Measurements from ENCODE around the gene ISLR2. TPM values are rescaled to one million over a fixed set of nuclear protein-coding genes. Genes with fewer than 3 reads are reported as not detected.
A peak's percentile ranks its signal among the peaks of the same experiment; 100 is the strongest.

The ISLR2 gene
- total and polyA plus RNA-seq, 2 experiments from 2014 or later = 0.13 TPM; not detected in 1

DNA sequence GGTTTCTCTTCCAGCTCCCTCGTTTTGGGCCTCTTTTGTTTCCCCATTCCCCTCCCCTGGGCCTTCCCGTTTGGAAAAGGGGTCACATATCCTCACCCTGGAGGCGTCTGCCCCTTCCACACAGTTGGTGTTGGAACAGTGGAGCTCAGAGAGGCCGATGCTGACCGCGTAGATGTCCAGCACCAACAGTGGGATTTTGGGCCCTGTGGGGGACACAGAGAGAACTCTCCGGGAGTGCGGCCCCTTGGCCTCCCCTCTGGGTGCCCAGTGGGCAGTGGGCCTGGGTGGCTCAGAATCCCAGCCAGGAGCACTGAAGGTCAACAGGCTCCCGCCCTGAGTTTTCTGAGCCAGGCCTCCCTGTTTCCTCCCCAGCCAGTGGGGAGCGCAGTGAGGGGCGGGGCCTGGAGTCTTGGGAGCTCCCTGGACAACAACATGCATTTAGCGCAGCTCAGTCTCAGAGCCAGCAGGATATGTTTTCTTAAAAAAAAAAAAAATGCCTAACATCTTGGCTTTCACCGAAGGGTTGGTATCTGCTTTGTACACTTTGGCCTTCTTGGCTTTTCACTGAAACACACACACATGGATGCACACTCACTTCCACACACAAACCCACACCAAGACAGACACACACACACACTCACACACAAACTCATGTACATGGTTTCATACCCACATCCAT is 42.5 kb downstream of the ISLR2 start:
- 73% methylated on average over 11 of the region's 13 CpGs for WGBS (ENCODE audit: low lambda C conversion rate, missing lambda C conversion rate)
- no peaks in the 10 kb centered on the region for H3K9me2 ChIP-seq (replicated peaks; ENCODE audit: insufficient read depth)
- no peaks in the 10 kb centered on the region for H3K79me2 ChIP-seq
- H4K20me1 ChIP-seq (ENCODE audit: insufficient read depth, poor library complexity, severe bottlenecking) = no peaks in the 10 kb centered on the region
- peaks cover 35% of the 10 kb centered on the region for H3K4me1 ChIP-seq (ENCODE audit: insufficient read depth)
- peak overlapping the region; percentile 70 for H3K4me2 ChIP-seq
- H2AFZ ChIP-seq = no peak overlapping the region
- DNase-seq (ENCODE audit: low spot score) = peak; percentile 57
- TF ChIP-seq, protein P1, sequence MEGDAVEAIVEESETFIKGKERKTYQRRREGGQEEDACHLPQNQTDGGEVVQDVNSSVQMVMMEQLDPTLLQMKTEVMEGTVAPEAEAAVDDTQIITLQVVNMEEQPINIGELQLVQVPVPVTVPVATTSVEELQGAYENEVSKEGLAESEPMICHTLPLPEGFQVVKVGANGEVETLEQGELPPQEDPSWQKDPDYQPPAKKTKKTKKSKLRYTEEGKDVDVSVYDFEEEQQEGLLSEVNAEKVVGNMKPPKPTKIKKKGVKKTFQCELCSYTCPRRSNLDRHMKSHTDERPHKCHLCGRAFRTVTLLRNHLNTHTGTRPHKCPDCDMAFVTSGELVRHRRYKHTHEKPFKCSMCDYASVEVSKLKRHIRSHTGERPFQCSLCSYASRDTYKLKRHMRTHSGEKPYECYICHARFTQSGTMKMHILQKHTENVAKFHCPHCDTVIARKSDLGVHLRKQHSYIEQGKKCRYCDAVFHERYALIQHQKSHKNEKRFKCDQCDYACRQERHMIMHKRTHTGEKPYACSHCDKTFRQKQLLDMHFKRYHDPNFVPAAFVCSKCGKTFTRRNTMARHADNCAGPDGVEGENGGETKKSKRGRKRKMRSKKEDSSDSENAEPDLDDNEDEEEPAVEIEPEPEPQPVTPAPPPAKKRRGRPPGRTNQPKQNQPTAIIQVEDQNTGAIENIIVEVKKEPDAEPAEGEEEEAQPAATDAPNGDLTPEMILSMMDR (IDR thresholded peaks at IDR 0.05; ENCODE audit: poor library complexity) = no peak
- TF ChIP-seq EZH2 (IDR thresholded peaks at IDR 0.05; ENCODE audit: borderline replicate concordance) = no peak
- no peak for TF ChIP-seq EZH2phosphoT487 (IDR thresholded peaks at IDR 0.05; ENCODE audit: low read depth, severe bottlenecking, unreplicated experiment)
- peak overlapping the region; percentile 95 for H3K27ac ChIP-seq
- H3K36me3 ChIP-seq (replicated peaks; ENCODE audit: insufficient read depth, low read depth) = no peaks in the 10 kb centered on the region
- H3K27me3 ChIP-seq = no peaks in the 10 kb centered on the region
- no peaks in the 10 kb centered on the region for H3K9me3 ChIP-seq (ENCODE audit: low read depth)
- H3K4me3 ChIP-seq = no peak overlapping the region

GRCh38 chr15:74173380-74174218 is 43.2 kb downstream of the ISLR2 start, which contains the start of gene ISLR:
Gene ISLR, plus strand, starts transcription at chr15:74173710. Its CDS starts 1,149 bp downstream, at chr15:74174859.
- peak within 1 kb of the TSS; percentile 95 for H3K27ac ChIP-seq
- no peaks in the 10 kb centered on the region for H3K79me2 ChIP-seq
- H4K20me1 ChIP-seq (ENCODE audit: insufficient read depth, poor library complexity, severe bottlenecking) = no peaks in the 10 kb centered on the region
- peak; percentile 61 for DNase-seq (ENCODE audit: low spot score)
- no peaks in the 10 kb centered on the region for H3K36me3 ChIP-seq (replicated peaks; ENCODE audit: insufficient read depth, low read depth)
- no peaks in the 10 kb centered on the region for H3K9me3 ChIP-seq (ENCODE audit: low read depth)
- H3K4me3 ChIP-seq = no peak within 1 kb of the TSS
- H3K27me3 ChIP-seq = no peaks in the 10 kb centered on the region
- TF ChIP-seq, protein P1 (IDR thresholded peaks at IDR 0.05; ENCODE audit: poor library complexity) = no peak
- TF ChIP-seq EZH2phosphoT487 (IDR thresholded peaks at IDR 0.05; ENCODE audit: low read depth, severe bottlenecking, unreplicated experiment) (no peak), EZH2 (IDR thresholded peaks at IDR 0.05; ENCODE audit: borderline replicate concordance) (no peak)
- peaks cover 35% of the 10 kb centered on the region for H3K4me1 ChIP-seq (ENCODE audit: insufficient read depth)
- H3K9me2 ChIP-seq (replicated peaks; ENCODE audit: insufficient read depth) = no peaks in the 10 kb centered on the region
- 50% methylated on average over 20 of the region's 20 CpGs for WGBS (ENCODE audit: low lambda C conversion rate, missing lambda C conversion rate)
- H2AFZ ChIP-seq = no peak within 1 kb of the TSS
- H3K4me2 ChIP-seq = peak within 1 kb of the TSS; percentile 70

DNA sequence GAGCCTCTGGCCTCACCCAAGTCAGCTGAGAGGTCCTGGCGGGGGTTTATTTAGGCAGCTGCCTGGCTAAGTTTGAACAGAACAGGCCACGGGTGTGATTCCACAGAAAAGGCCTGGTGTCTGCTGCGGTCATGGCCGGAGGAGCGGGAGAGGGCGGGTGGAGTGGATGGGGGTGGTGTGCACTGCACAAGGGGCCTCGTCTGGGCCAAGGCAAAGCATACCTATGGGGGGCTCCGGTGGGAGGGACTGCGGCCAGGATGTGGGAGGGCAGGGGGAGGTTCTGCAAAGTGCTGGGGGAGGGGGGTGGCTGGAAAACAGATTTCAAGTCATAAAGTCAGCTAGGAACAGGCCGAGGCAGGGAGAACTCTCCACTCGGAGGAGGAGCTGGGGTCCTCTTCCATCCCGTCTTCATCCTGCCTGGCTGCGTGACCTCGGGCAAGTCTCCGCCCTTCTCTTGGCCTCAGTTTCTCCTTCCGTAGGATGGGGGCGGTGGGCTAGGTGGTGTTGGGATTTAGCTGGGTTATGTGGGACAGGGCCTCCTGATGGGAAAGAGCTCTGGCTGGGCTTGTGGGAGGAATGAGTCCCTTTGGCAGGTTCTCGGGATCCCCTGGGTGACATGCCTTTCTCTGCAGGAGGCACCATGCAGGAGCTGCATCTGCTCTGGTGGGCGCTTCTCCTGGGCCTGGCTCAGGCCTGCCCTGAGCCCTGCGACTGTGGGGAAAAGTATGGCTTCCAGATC is 44.0 kb downstream of the ISLR2 start:
- no peaks in the 10 kb centered on the region for H3K27me3 ChIP-seq
- peaks cover 35% of the 10 kb centered on the region for H3K4me1 ChIP-seq (ENCODE audit: insufficient read depth)
- no peak overlapping the region for H2AFZ ChIP-seq
- no peaks in the 10 kb centered on the region for H3K36me3 ChIP-seq (replicated peaks; ENCODE audit: insufficient read depth, low read depth)
- WGBS (ENCODE audit: low lambda C conversion rate, missing lambda C conversion rate) = 58% methylated on average over 17 of the region's 20 CpGs
- H3K9me3 ChIP-seq (ENCODE audit: low read depth) = no peaks in the 10 kb centered on the region
- peak overlapping the region; percentile 70 for H3K4me2 ChIP-seq
- H3K9me2 ChIP-seq (replicated peaks; ENCODE audit: insufficient read depth) = no peaks in the 10 kb centered on the region
- H3K79me2 ChIP-seq = no peaks in the 10 kb centered on the region
- no peaks in the 10 kb centered on the region for H4K20me1 ChIP-seq (ENCODE audit: insufficient read depth, poor library complexity, severe bottlenecking)
- no peak overlapping the region for H3K4me3 ChIP-seq
- DNase-seq (ENCODE audit: low spot score) = peak; percentile 51
- H3K27ac ChIP-seq = peak overlapping the region; percentile 95
- TF ChIP-seq EZH2 (IDR thresholded peaks at IDR 0.05; ENCODE audit: borderline replicate concordance) (no peak), EZH2phosphoT487 (IDR thresholded peaks at IDR 0.05; ENCODE audit: low read depth, severe bottlenecking, unreplicated experiment) (no peak)
- TF ChIP-seq, protein P1 (IDR thresholded peaks at IDR 0.05; ENCODE audit: poor library complexity) = no peak
